Measurements from ENCODE around the gene PARP3. TPM values are rescaled to one million over a fixed set of nuclear protein-coding genes. Genes with fewer than 3 reads are reported as not detected.

The PARP3 gene
- total and polyA plus RNA-seq, 10 of the 15 experiments (the other 5 are each of a cell fraction or from before 2014, with no cell fraction given): 2.1 to 31.2 (median 19.5) TPM

GRCh38 chr3:51982352-51982837, 40.2 kb downstream of the PARP3 start:
- Histone ChIP-seq H3K27ac (ENCODE audit: control insufficient read depth, insufficient read depth) (peak overlapping the region; percentile 73), H4K20me1 (ENCODE audit: control insufficient read depth, insufficient read depth) (no peaks in the 10 kb centered on the region), H3K79me2 (ENCODE audit: control insufficient read depth, insufficient read depth, low read length) (peaks cover 3% of the 10 kb centered on the region), H3K27me3 (replicated peaks in 1 of 2; ENCODE audit: control insufficient read depth in 2 of 2, insufficient read depth in 2 of 2, low read length in 1 of 2) (no peaks in the 10 kb centered on the region), H3K9ac (ENCODE audit: control insufficient read depth, insufficient read depth, low read length) (peak overlapping the region; percentile 83), H3K4me2 (ENCODE audit: control insufficient read depth, insufficient read depth) (peak overlapping the region; percentile 96), H2AFZ (ENCODE audit: control insufficient read depth, low read depth, low read length) (peak overlapping the region; percentile 91), H3K36me3 (ENCODE audit: control insufficient read depth in 2 of 2, insufficient read depth in 2 of 2, low read length in 1 of 2) (no peaks in the 10 kb centered on the region), H3K9me3 (replicated peaks; ENCODE audit: control insufficient read depth, insufficient read depth, low read length) (no peaks in the 10 kb centered on the region), H3K4me1 (ENCODE audit: control insufficient read depth, insufficient read depth, low read length) (peaks cover 8% of the 10 kb centered on the region), H3K4me3 (peak overlapping the region; percentile 97)
- ChIA-PET CTCF (interaction anchor here (0.7 to 4.6 kb wide), 22 partner anchors 9 to 430 kb away, joined by 3 to 56 read pairs (median 4); partner anchors contain the start of genes ABHD14A, ABHD14B, DUSP7 and PARP3), POLR2A (interaction anchor here (0.6 to 4.0 kb wide), 13 partner anchors 8 to 296 kb away, joined by 3 to 30 read pairs (median 4); partner anchors contain the start of genes ABHD14A, ABHD14B, ALAS1 and DUSP7), SMC1A (ENCODE audit: uncharacterized antibody, unreplicated experiment) (interaction anchor here (0.7 to 2.8 kb wide), 6 partner anchors 8 to 40 kb away, joined by 3 to 17 read pairs (median 4); partner anchors contain the start of genes ABHD14A, ABHD14B and RPL29), RAD21 (ENCODE audit: unreplicated experiment) (interaction anchor here (1.0 to 3.3 kb wide), 8 partner anchors 8 to 271 kb away, joined by 3 to 30 read pairs (median 6); partner anchors contain the start of genes ABHD14A, ABHD14B, PARP3 and PCBP4)
- TSS peak; percentile 83 for BruUV-seq (replicated peaks)
- WGBS (ENCODE audit: insufficient coverage, insufficient replicate concordance, low lambda C conversion rate, missing lambda C conversion rate): 0% methylated on average over 4 of the region's 4 CpGs
- DNase-seq (ENCODE audit: low read depth, low spot score) (no peak), FAIRE-seq (peak; percentile 57), ATAC-seq (peak; percentile 82)
- intact Hi-C loops (cut with micrococcal nuclease; ENCODE audit: unreplicated experiment) (no loop called here), in situ Hi-C loops (cut with MboI) (no loop called here)
- TF ChIP-seq MAX (IDR thresholded peaks at IDR 0.05; ENCODE audit: low read depth, low read length) (peak; percentile 75; the same call in 1 of the 2 replicates), BACH1 (IDR thresholded peaks at IDR 0.05; ENCODE audit: borderline replicate concordance) (peak; percentile 62; the same call in 1 of the 2 replicates), IRF5 (IDR thresholded peaks at IDR 0.05; ENCODE audit: borderline replicate concordance) (no peak), SP1 (IDR thresholded peaks at IDR 0.05; ENCODE audit: low read depth, low read length) (no peak), RAD21 (IDR thresholded peaks at IDR 0.05; ENCODE audit: insufficient read depth, low read depth, low read length) (no peak), HDAC2 (IDR thresholded peaks at IDR 0.05) (no peak), FOS (IDR thresholded peaks at IDR 0.05; ENCODE audit: borderline replicate concordance, extremely low read depth, insufficient read length) (no peak), BCL11A (IDR thresholded peaks at IDR 0.05; ENCODE audit: low read depth, low read length) (no peak), IKZF2 (IDR thresholded peaks at IDR 0.05) (peak in 1 of 2 experiments; percentile 26; a peak in 1 of 4 replicates), SMAD1 (IDR thresholded peaks at IDR 0.05; ENCODE audit: low read depth, partially characterized antibody) (no peak), EP300 (IDR thresholded peaks at IDR 0.05; ENCODE audit: borderline replicate concordance in 1 of 2, control insufficient read depth in 1 of 2, low read depth in 2 of 2, low read length in 2 of 2) (no peak), ASH2L (IDR thresholded peaks at IDR 0.05; ENCODE audit: borderline replicate concordance, low read depth) (no peak), GABPA (IDR thresholded peaks at IDR 0.05; ENCODE audit: low read depth) (no peak), SMARCA5 (IDR thresholded peaks at IDR 0.05) (peak; percentile 83; the same call in 1 of the 2 replicates), IRF4 (IDR thresholded peaks at IDR 0.05; ENCODE audit: low read depth, low read length) (no peak), MTA2 (IDR thresholded peaks at IDR 0.05; ENCODE audit: low read depth) (peak; percentile 59), NFIC (IDR thresholded peaks at IDR 0.05; ENCODE audit: low read depth, low read length) (no peak), RCOR1 (conservative IDR thresholded peaks at IDR 0.05; ENCODE audit: low read depth, low read length) (no peak), SMC3 (IDR thresholded peaks at IDR 0.05; ENCODE audit: borderline replicate concordance, low read length) (no peak), PAX5 (IDR thresholded peaks at IDR 0.05; ENCODE audit: borderline replicate concordance, low read depth, low read length) (0 out of 2 replicates have a peak, but pooled peaks have one; percentile 36), CREM (IDR thresholded peaks at IDR 0.05; ENCODE audit: low read depth) (0 out of 2 replicates have a peak, but pooled peaks have one; percentile 21)
- TF ChIP-seq, protein P1, sequence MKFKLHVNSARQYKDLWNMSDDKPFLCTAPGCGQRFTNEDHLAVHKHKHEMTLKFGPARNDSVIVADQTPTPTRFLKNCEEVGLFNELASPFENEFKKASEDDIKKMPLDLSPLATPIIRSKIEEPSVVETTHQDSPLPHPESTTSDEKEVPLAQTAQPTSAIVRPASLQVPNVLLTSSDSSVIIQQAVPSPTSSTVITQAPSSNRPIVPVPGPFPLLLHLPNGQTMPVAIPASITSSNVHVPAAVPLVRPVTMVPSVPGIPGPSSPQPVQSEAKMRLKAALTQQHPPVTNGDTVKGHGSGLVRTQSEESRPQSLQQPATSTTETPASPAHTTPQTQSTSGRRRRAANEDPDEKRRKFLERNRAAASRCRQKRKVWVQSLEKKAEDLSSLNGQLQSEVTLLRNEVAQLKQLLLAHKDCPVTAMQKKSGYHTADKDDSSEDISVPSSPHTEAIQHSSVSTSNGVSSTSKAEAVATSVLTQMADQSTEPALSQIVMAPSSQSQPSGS (IDR thresholded peaks at IDR 0.05; ENCODE audit: low read length): no peak

All from GM12878 (cell line).